ENCODE results near the gene PER1. TPM values are rescaled to one million over a fixed set of nuclear protein-coding genes. Genes with fewer than 3 reads are reported as not detected.

The PER1 gene
- total and polyA plus RNA-seq, 2 of the 8 experiments (the other 6 are each of a cell fraction or from before 2014, with no cell fraction given) = 9.6 to 38.0 TPM

DNA sequence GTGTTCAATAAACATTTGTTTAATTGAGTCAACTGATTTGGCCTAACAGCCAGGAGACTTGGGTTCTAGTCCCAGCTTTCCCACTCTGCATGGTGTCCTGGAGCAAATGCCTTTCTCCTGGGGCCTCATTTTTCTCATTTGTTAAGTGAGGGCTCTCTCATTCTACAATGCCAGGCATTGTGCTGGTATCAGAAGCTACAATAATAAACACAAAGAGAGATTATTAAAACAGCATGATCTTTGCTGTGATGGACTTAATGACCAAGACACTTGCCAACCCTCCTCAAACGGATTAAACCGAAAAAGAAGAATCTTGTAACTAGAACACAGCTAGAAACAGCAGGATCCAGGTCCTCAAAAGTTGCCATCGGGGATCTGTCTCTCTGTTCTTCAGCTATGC lies 15.3 kb upstream of the PER1 start:
- no peak overlapping the region for H2AK5ac ChIP-seq (ENCODE audit: low read depth, low read length)
- H4K91ac ChIP-seq (replicated peaks; ENCODE audit: insufficient read length, low read length) = no peak overlapping the region
- no peak overlapping the region for H3K27ac ChIP-seq (ENCODE audit: low read depth, low read length)
- no peak overlapping the region for H2AFZ ChIP-seq (ENCODE audit: low read length)
- H3K79me2 ChIP-seq (ENCODE audit: control insufficient read depth in 1 of 2, insufficient read depth in 2 of 2, low read length in 2 of 2) = no peaks in the 10 kb centered on the region
- no peak overlapping the region for H3K4me2 ChIP-seq (ENCODE audit: insufficient read depth in 1 of 2, low read depth in 2 of 2, low read length in 2 of 2)
- H2BK15ac ChIP-seq (ENCODE audit: low read length) = no peak overlapping the region
- FAIRE-seq (no peak), DNase-seq (ENCODE audit: low read depth in 1 of 2, low spot score in 2 of 2) (no peak)
- no peaks in the 10 kb centered on the region for H3K36me3 ChIP-seq (ENCODE audit: control insufficient read depth in 2 of 4, insufficient read depth in 4 of 4, low read length in 3 of 4)
- H3K23ac ChIP-seq (ENCODE audit: insufficient read length) = no peak overlapping the region
- H3K9me3 ChIP-seq (ENCODE audit: insufficient read depth in 2 of 2, low read depth in 1 of 2, low read length in 1 of 2) = no peaks in the 10 kb centered on the region
- no peak overlapping the region for H3K4ac ChIP-seq (replicated peaks; ENCODE audit: insufficient read length, low read depth, low read length)
- no peak overlapping the region for H4K8ac ChIP-seq (ENCODE audit: extremely low read depth, insufficient read depth, low read length)
- H3K56ac ChIP-seq (replicated peaks; ENCODE audit: insufficient read length, low read depth, low read length) = no peak overlapping the region
- CTCF ChIA-PET (ENCODE audit: partially characterized antibody) = interaction anchor here (0.6 to 2.2 kb wide), 5 partner anchors 9 to 113 kb away, joined by 3 to 14 read pairs (median 3); no protein-coding TSS in a partner anchor
- no peaks in the 10 kb centered on the region for H3K27me3 ChIP-seq (replicated peaks in 1 of 4; ENCODE audit: control insufficient read depth in 3 of 4, extremely low read depth in 1 of 4, insufficient read depth in 3 of 4, low read length in 3 of 4)
- TF ChIP-seq NRF1 (IDR thresholded peaks at IDR 0.05; ENCODE audit: low read depth, low read length) (no peak), BCL11A (IDR thresholded peaks at IDR 0.05; ENCODE audit: low read depth in 2 of 2, low read length in 2 of 2) (no peak), YY1 (IDR thresholded peaks at IDR 0.05; ENCODE audit: low read depth, low read length) (no peak), SP2 (IDR thresholded peaks at IDR 0.05; ENCODE audit: low read length) (no peak), JUND (IDR thresholded peaks at IDR 0.05; ENCODE audit: low read length) (no peak)
- TF ChIP-seq, protein P1, sequence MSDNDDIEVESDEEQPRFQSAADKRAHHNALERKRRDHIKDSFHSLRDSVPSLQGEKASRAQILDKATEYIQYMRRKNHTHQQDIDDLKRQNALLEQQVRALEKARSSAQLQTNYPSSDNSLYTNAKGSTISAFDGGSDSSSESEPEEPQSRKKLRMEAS (IDR thresholded peaks at IDR 0.05) = no peak
- H2BK20ac ChIP-seq (ENCODE audit: low read length) = no peak overlapping the region
- H4K5ac ChIP-seq (ENCODE audit: insufficient read length, low read depth, low read length) = no peak overlapping the region
- H3K18ac ChIP-seq (ENCODE audit: extremely low read depth, low read length) = no peak overlapping the region
- no peak overlapping the region for H3K9ac ChIP-seq (replicated peaks in 1 of 4; ENCODE audit: extremely low read depth in 1 of 4, low read depth in 3 of 4, low read length in 3 of 4)
- H4K20me1 ChIP-seq (replicated peaks in 1 of 2; ENCODE audit: control insufficient read depth in 1 of 2, insufficient read depth in 2 of 2, low read length in 2 of 2) = no peaks in the 10 kb centered on the region
- H2BK5ac ChIP-seq (ENCODE audit: low read depth, low read length) = no peak overlapping the region
- POLR2A ChIA-PET (ENCODE audit: partially characterized antibody) = interaction anchor here (0.6 to 15.7 kb wide), 11 partner anchors 6 to 57 kb away, joined by 3 to 289 read pairs (median 4); partner anchors contain the start of gene TMEM107
- WGBS, 2 experiments (ENCODE audit: extremely low coverage in 1 of 2, insufficient coverage in 1 of 2, insufficient read length in 1 of 2, insufficient replicate concordance in 2 of 2, low coverage in 1 of 2, low lambda C conversion rate in 2 of 2, missing lambda C conversion rate in 1 of 2) = 82% methylated on average over 3 of the region's 3 CpGs; no CpG with 5 or more reads in 1 of the 2 experiments
- H3K4me3 ChIP-seq (ENCODE audit: extremely low read depth in 1 of 4, insufficient read depth in 2 of 4, low read depth in 3 of 4, low read length in 4 of 4) = no peak overlapping the region
- H3K4me1 ChIP-seq (replicated peaks in 1 of 4; ENCODE audit: control insufficient read depth in 3 of 4, insufficient read depth in 4 of 4, low read length in 3 of 4) = peaks cover 4 to 17% (median 10%) of the 10 kb centered on the region in 4 experiments
- no peak overlapping the region for H2BK120ac ChIP-seq (replicated peaks; ENCODE audit: low read depth, low read length)
- peaks cover 7% of the 10 kb centered on the region; the same call in 1 of the 2 replicates for H3K23me2 ChIP-seq (ENCODE audit: low read depth, low read length)
- no peak overlapping the region for H2BK12ac ChIP-seq (ENCODE audit: low read depth, low read length)
- no peak overlapping the region for H3K14ac ChIP-seq (ENCODE audit: insufficient read length)
- no peaks in the 10 kb centered on the region; the same call in 1 of the 2 replicates for H3K79me1 ChIP-seq (ENCODE audit: low read depth, low read length)

All from H1 (cell line).